Esophagus muscularis mucosa (tissue), 3 donors: ENCODE results near the gene ZNF23.

Source experiments
- CTCF ChIP-seq, 3 experiments: fragments of 200-600 bp in 2 of 3; fragments of 450-650 bp in 1 of 3; sonication (generic) in 2 of 3; IDR thresholded peaks; one replicate each; pipeline ENCODE4 v1.5.1; 2017 to 2019; ENCODE audit warnings: antibody characterized with exemption in 3 of 3, mild to moderate bottlenecking in 2 of 3, moderate library complexity in 1 of 3
- POLR2A ChIP-seq: fragments of 450-650 bp; IDR thresholded peaks from one replicate; pipeline ENCODE4 v1.6.1; 2017; ENCODE audit warnings: antibody characterized with exemption, moderate library complexity, mild to moderate bottlenecking, low read depth
- POLR2AphosphoS5 ChIP-seq, 2 donors: sonication (generic); formaldehyde crosslinking; IDR thresholded peaks; one replicate each; pipeline ENCODE4 v1.6.1; 2017; ENCODE audit warnings: antibody characterized with exemption in 2 of 2

- no peak for TF ChIP-seq POLR2A
- TF ChIP-seq CTCF (IDR thresholded peaks at IDR 0.05): no peak
- no peak for TF ChIP-seq POLR2AphosphoS5 (IDR thresholded peaks at IDR 0.05)
Measured at GRCh38 chr16:71501547-71501946, 39.5 kb upstream of the ZNF23 start.
